Stimulated activated CD8-positive, alpha-beta memory T cell treated with anti-CD3 and anti-CD28 coated beads, Interleukin-7, amount 100 ng/mL, for 24 hours (primary cell): ENCODE results near the gene FNDC3B.

Experiments
- DNase-seq: peaks from one replicate; pipeline ENCODE4 v3.0.0-alpha.2; 2020; ENCODE audit warnings: low read depth

FNDC3B gene

GRCh38 chr3:172115787-172116186 lies 76.4 kb downstream of the FNDC3B start:
- no peak for DNase-seq

GRCh38 chr3:172118019-172118418 lies 78.6 kb downstream of the FNDC3B start:
- DNase-seq: no peak

DNA sequence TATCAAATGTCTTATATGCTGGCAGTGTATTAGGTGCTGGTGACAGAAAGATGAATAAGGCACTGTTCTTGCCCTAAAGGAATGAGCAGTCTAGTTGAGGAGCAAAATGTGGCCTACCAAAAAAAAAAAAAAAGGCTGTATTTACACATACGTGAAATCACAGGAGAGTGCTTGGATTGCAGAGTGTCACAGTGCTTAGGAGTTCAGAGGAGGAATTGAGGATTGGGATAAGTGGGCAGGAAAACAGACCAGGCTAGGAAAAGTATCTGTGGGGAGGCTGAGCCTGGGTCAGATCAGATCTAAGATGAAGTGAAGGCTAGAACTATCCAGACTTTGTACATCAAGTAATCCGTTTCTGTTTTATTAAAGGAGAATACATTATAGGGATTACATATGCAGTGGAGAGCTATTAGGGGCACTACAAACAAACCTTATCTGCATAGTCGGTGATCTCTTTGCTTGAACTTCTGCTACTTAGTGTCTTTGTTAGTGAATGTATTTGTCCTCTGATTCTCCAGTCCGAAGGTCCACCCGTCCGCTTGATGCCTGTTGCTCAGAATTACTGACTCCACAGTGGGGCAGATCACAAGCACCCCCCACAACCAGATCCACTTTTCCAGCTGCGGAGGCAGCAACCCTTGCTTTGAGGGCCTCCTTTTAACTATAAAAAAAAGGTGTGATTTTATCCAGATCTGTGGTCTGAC lies 80.0 kb downstream of the FNDC3B start:
- no peak for DNase-seq

DNA sequence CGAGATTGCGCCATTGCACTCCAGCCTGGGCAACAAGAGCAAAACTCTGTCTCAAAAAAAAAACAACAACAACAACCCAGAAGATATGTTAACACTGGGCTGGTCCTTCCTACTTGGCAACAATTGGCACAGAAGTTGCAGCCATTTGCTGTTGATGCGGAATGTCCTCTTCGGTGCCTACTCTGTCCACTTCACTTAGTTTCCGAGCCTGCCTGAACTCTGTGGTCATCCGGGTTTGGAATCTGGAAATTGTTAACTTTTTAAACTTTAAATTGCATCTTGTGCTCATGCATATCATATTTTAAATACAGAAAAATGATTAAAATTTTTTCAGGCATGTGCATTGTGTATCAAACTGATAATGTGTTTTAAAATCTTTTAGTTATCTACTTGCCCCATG lies 81.5 kb downstream of the FNDC3B start:
- DNase-seq: no peak

DNA sequence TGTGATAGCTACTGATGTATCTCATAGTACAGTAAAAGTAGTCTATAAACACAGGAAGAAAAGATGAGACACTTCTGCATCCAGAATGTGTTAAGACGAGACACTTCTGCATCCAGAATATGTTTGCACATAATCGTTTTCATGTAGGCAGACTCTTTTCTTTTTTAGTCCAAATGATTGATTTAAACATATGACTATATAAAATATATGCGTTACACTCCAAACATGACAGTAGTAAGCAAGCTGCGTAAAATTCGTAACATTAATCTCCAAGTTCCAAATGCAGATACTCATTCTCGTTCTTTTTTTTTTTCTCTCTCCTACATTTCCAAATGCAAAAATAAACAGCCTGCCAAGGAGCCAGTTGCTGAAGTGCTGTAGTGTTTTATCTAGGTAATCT lies 82.6 kb downstream of the FNDC3B start:
- no peak for DNase-seq

DNA sequence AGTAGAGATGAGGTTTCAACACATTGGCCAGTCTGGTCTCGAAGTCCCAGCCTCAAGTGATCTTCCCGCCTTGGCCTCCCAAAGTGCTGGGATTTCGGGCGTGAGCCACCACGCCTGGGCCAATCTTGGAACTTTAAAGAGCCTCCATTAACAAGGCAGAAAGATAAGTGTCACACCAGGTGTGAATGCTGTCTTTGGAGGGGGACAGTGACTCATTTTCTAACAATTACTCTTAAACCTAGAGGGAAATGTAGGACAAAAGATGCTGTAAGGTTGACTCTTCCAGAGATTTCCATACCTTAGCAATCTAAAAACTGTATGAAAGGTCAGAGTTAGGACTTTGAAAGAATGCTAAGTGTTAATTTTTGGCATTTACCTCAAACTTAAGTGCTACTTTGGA lies 84.9 kb downstream of the FNDC3B start:
- DNase-seq: no peak

DNA sequence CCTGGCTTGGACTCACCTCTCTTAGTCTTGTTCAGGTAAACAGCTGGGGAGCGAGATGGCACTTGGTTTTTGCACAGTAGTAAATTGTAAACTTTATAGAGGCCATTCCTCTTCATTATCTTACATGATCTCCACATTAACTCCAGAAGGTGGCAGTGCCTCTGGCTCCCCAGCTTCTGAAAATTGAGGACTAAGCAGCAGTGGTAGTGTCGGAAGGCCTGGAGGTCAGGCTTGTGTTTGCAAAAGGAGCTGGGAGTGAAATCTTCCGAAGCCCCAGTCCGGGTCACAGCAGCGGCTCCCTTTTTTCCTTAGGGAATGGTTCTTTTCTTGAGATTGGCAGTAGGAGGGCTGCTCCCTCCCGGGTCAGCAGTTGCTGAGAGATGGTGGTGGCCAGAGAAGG lies 85.7 kb downstream of the FNDC3B start:
- no peak for DNase-seq

DNA sequence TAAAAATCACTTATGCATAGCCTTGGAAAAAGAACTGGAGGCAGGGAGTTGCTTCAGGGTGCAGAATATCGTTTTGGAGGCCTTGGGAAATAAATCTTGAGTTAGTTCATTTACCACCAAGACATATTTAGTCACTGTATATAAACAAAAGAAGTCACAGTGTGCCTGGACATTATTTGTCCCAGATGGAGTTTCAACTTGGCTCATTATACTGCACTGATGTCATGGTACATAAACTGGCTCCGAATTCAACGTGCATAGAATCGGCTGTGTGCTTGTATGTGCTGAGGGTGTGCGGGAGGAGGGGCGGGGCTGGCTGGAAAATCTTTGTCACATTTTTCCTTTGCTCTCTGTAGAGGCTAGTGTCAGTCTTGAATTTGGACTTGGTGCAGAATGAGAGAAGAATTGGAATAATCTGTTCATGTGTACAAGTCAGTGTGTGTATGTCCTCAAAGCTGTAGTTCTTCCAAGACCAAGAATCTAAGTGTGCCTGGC lies 86.6 kb downstream of the FNDC3B start:
- DNase-seq: no peak

- no peak for DNase-seq
Measured at GRCh38 chr3:172126741-172127140, 87.4 kb downstream of the FNDC3B start.

- DNase-seq: no peak
Measured at GRCh38 chr3:172127141-172127540, 87.8 kb downstream of the FNDC3B start.

- DNase-seq: no peak
Measured at GRCh38 chr3:172127929-172128580, 88.7 kb downstream of the FNDC3B start.

- no peak for DNase-seq
Measured at GRCh38 chr3:172128858-172129257, 89.5 kb downstream of the FNDC3B start.

- DNase-seq: no peak
Measured at GRCh38 chr3:172129498-172129849, 90.1 kb downstream of the FNDC3B start.

GRCh38 chr3:172129850-172130716 lies 90.7 kb downstream of the FNDC3B start:
- no peak for DNase-seq

DNA sequence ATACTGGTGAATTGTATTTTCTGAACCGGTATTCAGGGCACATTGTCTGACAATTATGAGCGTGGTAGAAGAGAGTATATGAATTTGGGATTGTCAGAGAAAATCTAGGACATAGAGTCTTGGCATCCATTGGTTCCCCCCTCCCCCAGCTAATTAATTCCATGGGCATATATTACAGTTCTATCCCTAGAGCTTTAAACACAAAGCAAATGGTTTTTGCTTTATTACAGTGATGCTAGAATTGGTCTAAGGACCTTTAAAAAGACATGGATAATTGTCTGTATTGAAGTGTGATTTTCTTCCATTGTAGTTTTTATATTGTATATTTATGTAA lies 91.3 kb downstream of the FNDC3B start:
- DNase-seq: no peak

GRCh38 chr3:172131746-172132145 lies 92.4 kb downstream of the FNDC3B start:
- no peak for DNase-seq

DNA sequence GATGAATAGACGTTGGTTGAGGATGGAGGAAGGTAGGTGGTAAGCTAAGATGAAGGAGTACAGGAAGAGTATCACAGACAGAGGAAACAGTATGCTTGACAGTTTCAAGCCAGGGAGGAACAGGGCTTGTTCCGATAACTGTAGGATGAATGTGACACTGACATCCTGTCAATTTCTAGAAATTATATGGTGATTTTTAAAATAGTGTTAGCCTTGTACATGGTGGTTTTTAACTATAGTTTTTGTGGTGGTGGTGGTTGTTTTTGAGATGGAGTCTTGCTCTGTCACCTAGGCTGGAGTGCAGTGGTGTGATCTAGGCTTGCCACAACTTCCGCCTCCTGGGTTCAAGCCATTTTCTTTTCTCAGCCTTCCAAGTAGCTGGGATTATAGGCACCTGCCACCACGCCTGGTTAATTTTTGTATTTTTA lies 92.8 kb downstream of the FNDC3B start:
- no peak for DNase-seq

- no peak for DNase-seq
Measured at GRCh38 chr3:172132721-172133311, 93.4 kb downstream of the FNDC3B start.

GRCh38 chr3:172133838-172134237 lies 94.5 kb downstream of the FNDC3B start:
- DNase-seq: no peak

DNA sequence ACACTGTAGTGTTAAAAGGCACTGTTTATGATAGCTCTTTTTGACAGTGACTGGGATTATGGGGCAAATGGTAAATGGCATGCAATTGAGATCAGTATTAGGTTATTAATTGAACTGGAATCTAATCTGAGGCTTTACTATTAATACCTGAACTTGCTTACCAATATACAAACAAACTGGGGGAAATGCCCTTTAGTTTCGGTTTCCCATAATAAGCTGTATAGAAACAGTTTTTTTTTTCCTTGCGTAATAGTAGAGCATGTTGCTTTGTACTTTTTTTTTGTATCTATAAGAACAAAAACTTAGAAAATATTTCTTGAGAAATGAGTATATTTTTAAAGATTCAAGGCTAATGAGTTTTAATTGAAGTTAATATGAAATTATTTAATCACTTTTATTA lies 95.0 kb downstream of the FNDC3B start:
- DNase-seq: no peak

DNA sequence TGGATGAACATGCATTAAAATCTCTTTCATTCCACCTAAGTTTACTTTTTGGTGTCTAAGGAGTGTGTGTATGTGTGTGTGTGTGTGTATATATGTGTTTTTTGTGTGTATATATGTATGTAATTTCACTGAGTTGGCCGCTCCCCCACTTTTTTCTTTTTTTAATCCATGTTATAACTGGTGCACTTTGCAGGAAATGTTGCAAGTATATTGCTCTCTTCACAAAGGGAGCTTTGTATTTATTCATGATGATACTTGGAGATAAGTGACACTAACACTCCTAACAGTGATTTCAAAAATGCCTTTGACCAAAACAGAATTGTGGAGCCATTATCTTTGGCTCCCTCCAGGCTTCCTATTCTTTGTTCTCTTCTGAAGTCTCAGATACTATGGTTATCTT lies 95.8 kb downstream of the FNDC3B start:
- no peak for DNase-seq

DNA sequence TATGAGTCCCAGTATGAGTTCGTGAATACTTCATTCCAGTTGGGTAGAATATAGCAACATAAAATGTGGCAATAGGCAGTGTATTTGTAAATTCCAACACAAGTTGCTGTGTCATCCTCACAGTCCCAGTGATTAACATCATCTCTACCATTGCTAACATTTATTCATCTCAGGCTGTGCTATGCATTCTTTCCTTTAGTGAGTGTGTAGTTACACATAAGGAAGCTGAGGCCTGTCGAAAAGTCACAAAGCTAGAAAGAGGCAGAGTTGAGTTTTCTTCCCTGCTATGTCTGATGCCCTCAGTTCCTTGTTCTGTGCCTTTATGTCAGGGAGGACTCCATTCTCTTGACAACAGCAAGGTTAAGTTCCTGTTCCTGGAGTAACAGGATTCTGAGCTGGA lies 96.4 kb downstream of the FNDC3B start:
- no peak for DNase-seq

GRCh38 chr3:172136330-172136729 lies 97.0 kb downstream of the FNDC3B start:
- DNase-seq: no peak
